ENCODE results near the gene C3orf18. TPM values are rescaled to one million over a fixed set of nuclear protein-coding genes. Genes with fewer than 3 reads are reported as not detected.

The C3orf18 gene
- total and polyA plus RNA-seq, 9 of the 15 experiments (the other 6 are each of a cell fraction or from before 2014, with no cell fraction given): 0.01 to 2.3 (median 0.94) TPM

DNA sequence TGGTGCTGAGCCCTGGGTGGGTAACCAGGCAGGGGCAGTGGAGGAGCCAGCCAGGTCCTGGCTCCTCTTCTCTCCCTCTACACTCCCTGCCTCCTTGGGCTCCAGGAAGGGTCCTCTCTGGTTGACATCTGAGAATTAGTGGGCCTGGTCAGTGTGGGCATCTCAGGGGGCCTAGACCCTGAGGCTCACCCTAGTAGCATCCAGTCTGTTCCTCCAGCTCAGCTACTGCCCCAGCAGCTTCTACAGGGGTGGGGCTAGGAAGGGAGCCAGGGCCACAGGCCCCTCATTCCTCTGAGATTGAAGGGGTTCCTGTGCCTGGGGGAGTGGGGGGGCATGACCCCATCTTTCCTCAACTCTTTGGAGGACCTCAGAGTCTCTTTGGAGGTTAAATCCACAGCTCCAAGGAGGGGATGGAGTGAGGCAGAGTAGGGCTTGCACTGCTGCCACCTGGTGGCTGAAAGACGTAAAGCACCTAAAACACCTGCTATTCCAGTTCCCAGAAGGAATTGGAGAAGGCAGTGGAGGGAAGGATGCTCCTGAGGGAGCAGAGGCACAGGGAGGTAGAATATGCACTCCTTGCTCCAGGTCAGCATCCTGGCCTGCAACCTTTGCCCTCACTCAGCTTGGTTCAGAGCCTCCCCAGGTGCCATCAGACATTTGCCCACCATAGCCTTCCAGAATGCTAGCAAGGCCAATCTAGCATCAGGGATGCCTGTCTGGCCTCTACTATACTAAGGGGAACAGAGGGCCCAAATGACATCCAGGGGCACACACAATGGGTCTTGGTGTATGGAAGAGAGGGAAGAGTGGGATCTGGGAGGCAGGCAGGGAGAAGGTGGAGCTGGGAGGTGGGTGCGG, 25.1 kb downstream of the C3orf18 start (continued):
- TF ChIP-seq, protein P1, sequence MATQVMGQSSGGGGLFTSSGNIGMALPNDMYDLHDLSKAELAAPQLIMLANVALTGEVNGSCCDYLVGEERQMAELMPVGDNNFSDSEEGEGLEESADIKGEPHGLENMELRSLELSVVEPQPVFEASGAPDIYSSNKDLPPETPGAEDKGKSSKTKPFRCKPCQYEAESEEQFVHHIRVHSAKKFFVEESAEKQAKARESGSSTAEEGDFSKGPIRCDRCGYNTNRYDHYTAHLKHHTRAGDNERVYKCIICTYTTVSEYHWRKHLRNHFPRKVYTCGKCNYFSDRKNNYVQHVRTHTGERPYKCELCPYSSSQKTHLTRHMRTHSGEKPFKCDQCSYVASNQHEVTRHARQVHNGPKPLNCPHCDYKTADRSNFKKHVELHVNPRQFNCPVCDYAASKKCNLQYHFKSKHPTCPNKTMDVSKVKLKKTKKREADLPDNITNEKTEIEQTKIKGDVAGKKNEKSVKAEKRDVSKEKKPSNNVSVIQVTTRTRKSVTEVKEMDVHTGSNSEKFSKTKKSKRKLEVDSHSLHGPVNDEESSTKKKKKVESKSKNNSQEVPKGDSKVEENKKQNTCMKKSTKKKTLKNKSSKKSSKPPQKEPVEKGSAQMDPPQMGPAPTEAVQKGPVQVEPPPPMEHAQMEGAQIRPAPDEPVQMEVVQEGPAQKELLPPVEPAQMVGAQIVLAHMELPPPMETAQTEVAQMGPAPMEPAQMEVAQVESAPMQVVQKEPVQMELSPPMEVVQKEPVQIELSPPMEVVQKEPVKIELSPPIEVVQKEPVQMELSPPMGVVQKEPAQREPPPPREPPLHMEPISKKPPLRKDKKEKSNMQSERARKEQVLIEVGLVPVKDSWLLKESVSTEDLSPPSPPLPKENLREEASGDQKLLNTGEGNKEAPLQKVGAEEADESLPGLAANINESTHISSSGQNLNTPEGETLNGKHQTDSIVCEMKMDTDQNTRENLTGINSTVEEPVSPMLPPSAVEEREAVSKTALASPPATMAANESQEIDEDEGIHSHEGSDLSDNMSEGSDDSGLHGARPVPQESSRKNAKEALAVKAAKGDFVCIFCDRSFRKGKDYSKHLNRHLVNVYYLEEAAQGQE (IDR thresholded peaks at IDR 0.05; ENCODE audit: borderline replicate concordance): peak; percentile 80
- TF ChIP-seq, protein P1 (CRISPR knock-in tag; IDR thresholded peaks at IDR 0.05; ENCODE audit: low read depth): no peak
- TF ChIP-seq XRCC5 (IDR thresholded peaks at IDR 0.05; ENCODE audit: low read depth, low read length) (0 out of 2 replicates have a peak, but pooled peaks have one; percentile 35), CTCF (IDR thresholded peaks at IDR 0.05 in 2 of 3, conservative IDR thresholded peaks at IDR 0.05 in 1 of 3; ENCODE audit: insufficient read depth in 2 of 3, low read depth in 1 of 3, low read length in 3 of 3) (peak; percentile 78), MEF2D (tag; conservative IDR thresholded peaks at IDR 0.05; ENCODE audit: low read depth) (no peak), RAD21 (CRISPR knock-in tag; conservative IDR thresholded peaks at IDR 0.05 in 1 of 2, IDR thresholded peaks at IDR 0.05 in 1 of 2) (peak; percentile 64 to 87), NR2C1 (IDR thresholded peaks at IDR 0.05) (no peak), NR2C1 (tag; IDR thresholded peaks at IDR 0.05) (no peak), CC2D1A (IDR thresholded peaks at IDR 0.05) (peak; percentile 40; the same call in 1 of the 2 replicates), ELF1 (tag; IDR thresholded peaks at IDR 0.05) (no peak)
- TF ChIP-seq, protein P2, sequence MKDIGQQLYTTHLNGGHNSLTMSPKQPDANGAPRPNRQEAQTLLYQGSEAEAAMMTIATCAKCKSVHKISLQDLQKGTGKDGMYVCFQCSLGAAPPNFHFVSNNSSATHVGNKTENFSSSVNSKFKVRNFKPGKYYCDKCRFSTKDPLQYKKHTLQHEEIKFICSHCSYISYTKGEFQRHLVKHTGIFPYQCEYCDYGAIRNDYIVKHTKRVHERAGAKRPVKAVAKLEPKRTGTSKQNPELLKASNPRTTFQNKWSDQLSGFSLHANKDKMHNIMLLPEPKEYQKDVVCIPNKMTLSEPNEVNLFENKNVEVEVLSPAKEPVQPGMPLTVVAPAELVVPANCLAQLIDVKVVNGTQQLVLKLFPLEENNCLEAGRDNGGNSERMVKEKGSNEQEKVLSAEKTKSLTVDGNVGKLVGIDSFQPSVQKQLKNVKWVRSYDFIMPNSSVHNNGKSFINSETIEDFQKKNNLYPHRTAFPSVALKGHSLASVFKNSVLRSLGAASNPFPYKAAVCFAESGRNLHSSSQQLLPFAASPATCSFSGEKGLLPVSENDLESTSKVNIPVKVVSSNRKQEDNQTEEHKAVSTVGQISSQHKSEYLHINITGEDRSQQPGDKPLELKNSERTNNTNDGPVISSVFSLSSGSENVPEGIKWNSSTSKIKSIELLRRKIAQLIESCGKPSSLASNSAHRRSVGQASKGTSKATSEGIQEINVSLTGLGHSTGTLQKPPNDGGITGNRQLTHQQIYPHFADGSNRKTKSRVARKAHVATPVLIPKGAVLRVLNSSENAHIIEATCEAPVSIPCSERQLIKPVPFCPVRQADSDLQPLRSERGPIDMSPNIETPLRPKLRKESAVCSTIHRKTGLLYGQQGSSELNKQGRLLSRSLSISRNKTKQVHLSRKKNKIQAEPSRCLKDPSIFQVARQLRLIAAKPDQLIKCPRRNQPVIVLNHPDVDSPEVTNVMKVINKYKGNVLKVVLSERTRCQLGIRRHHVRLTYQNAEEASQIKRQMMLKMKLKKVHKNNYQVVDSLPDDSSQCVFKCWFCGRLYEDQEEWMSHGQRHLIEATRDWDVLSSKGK (CRISPR knock-in tag; IDR thresholded peaks at IDR 0.05): no peak
